ENCODE data around the gene IFT81. TPM values are rescaled to one million over a fixed set of nuclear protein-coding genes. Genes with fewer than 3 reads are reported as not detected.
A peak's percentile ranks its signal among the peaks of the same experiment; 100 is the strongest.

Gene IFT81
- total RNA-seq, 1 experiment from 2014 or later: 8.5 TPM

- Mint-ChIP-seq H3K27ac (ENCODE audit: low read depth, unreplicated experiment) (no peak overlapping the region), H3K36me3 (ENCODE audit: insufficient read depth, unreplicated experiment) (peaks cover 1% of the 10 kb centered on the region), H3K9me3 (ENCODE audit: unreplicated experiment) (no peaks in the 10 kb centered on the region), H3K4me1 (ENCODE audit: insufficient read depth, unreplicated experiment) (no peaks in the 10 kb centered on the region), H3K4me3 (ENCODE audit: unreplicated experiment) (no peak overlapping the region), H3K27me3 (ENCODE audit: insufficient read depth, unreplicated experiment) (no peaks in the 10 kb centered on the region)
- intact Hi-C loops (cut with micrococcal nuclease): no loop called here
- no TSS peak for BruUV-seq (replicated peaks)
- no peak for TF ChIP-seq CTCF (IDR thresholded peaks at IDR 0.05; ENCODE audit: unreplicated experiment)
- CTCF ChIA-PET: interaction anchor here (0.5 kb wide), 1 partner anchor 14 kb away, joined by 3 read pairs; no protein-coding TSS in a partner anchor
- POLR2A ChIA-PET: interaction anchor here (0.8 to 1.4 kb wide), 3 partner anchors 10 to 49 kb away, joined by 3 to 5 read pairs (median 3); no protein-coding TSS in a partner anchor
- no peak for DNase-seq (ENCODE audit: unreplicated experiment)
Measured at GRCh38 chr12:110230655-110231054, 106.5 kb downstream of the IFT81 start.

- BruUV-seq (replicated peaks): no TSS peak
- intact Hi-C loops (cut with micrococcal nuclease): no loop called here
- Mint-ChIP-seq H3K36me3 (ENCODE audit: insufficient read depth, unreplicated experiment) (no peaks in the 10 kb centered on the region), H3K4me1 (ENCODE audit: insufficient read depth, unreplicated experiment) (no peaks in the 10 kb centered on the region), H3K9me3 (ENCODE audit: unreplicated experiment) (no peaks in the 10 kb centered on the region), H3K4me3 (ENCODE audit: unreplicated experiment) (no peak overlapping the region), H3K27ac (ENCODE audit: low read depth, unreplicated experiment) (no peak overlapping the region), H3K27me3 (ENCODE audit: insufficient read depth, unreplicated experiment) (no peaks in the 10 kb centered on the region)
- ChIA-PET POLR2A (interaction anchor here (0.6 to 1.7 kb wide), 6 partner anchors 8 to 1136 kb away, joined by 3 to 5 read pairs (median 3); no protein-coding TSS in a partner anchor), CTCF (interaction anchor here (1.0 to 1.8 kb wide), 2 partner anchors 9 to 17 kb away, joined by 4 read pairs; no protein-coding TSS in a partner anchor)
- no peak for TF ChIP-seq CTCF (IDR thresholded peaks at IDR 0.05; ENCODE audit: unreplicated experiment)
- no peak for DNase-seq (ENCODE audit: unreplicated experiment)
Measured at GRCh38 chr12:110233212-110233903, 109.2 kb downstream of the IFT81 start.

GRCh38 chr12:110234331-110234751 is 110.2 kb downstream of the IFT81 start:
- Mint-ChIP-seq H3K4me1 (ENCODE audit: insufficient read depth, unreplicated experiment) (no peaks in the 10 kb centered on the region), H3K36me3 (ENCODE audit: insufficient read depth, unreplicated experiment) (no peaks in the 10 kb centered on the region), H3K27ac (ENCODE audit: low read depth, unreplicated experiment) (peak overlapping the region; percentile 16), H3K27me3 (ENCODE audit: insufficient read depth, unreplicated experiment) (no peaks in the 10 kb centered on the region), H3K4me3 (ENCODE audit: unreplicated experiment) (no peak overlapping the region), H3K9me3 (ENCODE audit: unreplicated experiment) (no peaks in the 10 kb centered on the region)
- no peak for TF ChIP-seq CTCF (IDR thresholded peaks at IDR 0.05; ENCODE audit: unreplicated experiment)
- ChIA-PET CTCF (interaction anchor here (0.6 to 1.8 kb wide), 2 partner anchors 10 to 16 kb away, joined by 3 to 4 read pairs; no protein-coding TSS in a partner anchor), POLR2A (interaction anchor here (0.7 to 1.7 kb wide), 2 partner anchors 11 to 48 kb away, joined by 3 read pairs; no protein-coding TSS in a partner anchor)
- BruUV-seq (replicated peaks): no TSS peak
- DNase-seq (ENCODE audit: unreplicated experiment): no peak
- intact Hi-C loops (cut with micrococcal nuclease): no loop called here

GRCh38 chr12:110234755-110235154 is 110.6 kb downstream of the IFT81 start:
- H3K27me3 Mint-ChIP-seq (ENCODE audit: insufficient read depth, unreplicated experiment): no peaks in the 10 kb centered on the region
- no peak for DNase-seq (ENCODE audit: unreplicated experiment)
- TF ChIP-seq CTCF (IDR thresholded peaks at IDR 0.05; ENCODE audit: unreplicated experiment): no peak
- H3K9me3 Mint-ChIP-seq (ENCODE audit: unreplicated experiment): no peaks in the 10 kb centered on the region
- ChIA-PET POLR2A (interaction anchor here (0.7 kb wide), 1 partner anchor 11 kb away, joined by 3 read pairs; no protein-coding TSS in a partner anchor), CTCF (interaction anchor here (0.6 to 1.8 kb wide), 2 partner anchors 11 to 15 kb away, joined by 3 to 4 read pairs; no protein-coding TSS in a partner anchor)
- intact Hi-C loops (cut with micrococcal nuclease): no loop called here
- no peaks in the 10 kb centered on the region for H3K36me3 Mint-ChIP-seq (ENCODE audit: insufficient read depth, unreplicated experiment)
- BruUV-seq (replicated peaks): no TSS peak
- H3K27ac Mint-ChIP-seq (ENCODE audit: low read depth, unreplicated experiment): peak overlapping the region; percentile 16
- no peak overlapping the region for H3K4me3 Mint-ChIP-seq (ENCODE audit: unreplicated experiment)
- no peaks in the 10 kb centered on the region for H3K4me1 Mint-ChIP-seq (ENCODE audit: insufficient read depth, unreplicated experiment)
